ENCODE results near the gene SPECC1.

DNA sequence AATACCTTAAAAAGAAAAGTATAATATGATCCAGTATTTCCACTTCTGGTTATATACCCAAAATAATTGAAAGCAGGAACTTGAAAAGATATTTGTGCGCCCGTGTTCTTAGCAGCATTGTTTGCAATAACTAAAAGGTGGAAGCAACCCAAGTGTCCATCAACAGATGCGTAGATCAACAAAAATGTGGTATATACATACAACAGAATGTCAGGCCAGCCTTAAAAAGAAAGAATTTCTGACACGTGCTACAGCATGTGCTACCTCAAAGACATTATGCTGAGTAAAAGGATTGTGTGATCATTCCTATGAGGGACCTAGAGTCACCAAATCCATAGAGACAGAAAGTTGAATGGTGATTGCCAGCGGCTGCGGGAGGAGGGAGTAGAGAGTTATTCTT is 133.1 kb downstream of the SPECC1 start:
- TF ChIP-seq POLR2A (IDR thresholded peaks at IDR 0.05) (no peak), POLR2AphosphoS5 (IDR thresholded peaks at IDR 0.05) (no peak)
- TF ChIP-seq, protein P1, sequence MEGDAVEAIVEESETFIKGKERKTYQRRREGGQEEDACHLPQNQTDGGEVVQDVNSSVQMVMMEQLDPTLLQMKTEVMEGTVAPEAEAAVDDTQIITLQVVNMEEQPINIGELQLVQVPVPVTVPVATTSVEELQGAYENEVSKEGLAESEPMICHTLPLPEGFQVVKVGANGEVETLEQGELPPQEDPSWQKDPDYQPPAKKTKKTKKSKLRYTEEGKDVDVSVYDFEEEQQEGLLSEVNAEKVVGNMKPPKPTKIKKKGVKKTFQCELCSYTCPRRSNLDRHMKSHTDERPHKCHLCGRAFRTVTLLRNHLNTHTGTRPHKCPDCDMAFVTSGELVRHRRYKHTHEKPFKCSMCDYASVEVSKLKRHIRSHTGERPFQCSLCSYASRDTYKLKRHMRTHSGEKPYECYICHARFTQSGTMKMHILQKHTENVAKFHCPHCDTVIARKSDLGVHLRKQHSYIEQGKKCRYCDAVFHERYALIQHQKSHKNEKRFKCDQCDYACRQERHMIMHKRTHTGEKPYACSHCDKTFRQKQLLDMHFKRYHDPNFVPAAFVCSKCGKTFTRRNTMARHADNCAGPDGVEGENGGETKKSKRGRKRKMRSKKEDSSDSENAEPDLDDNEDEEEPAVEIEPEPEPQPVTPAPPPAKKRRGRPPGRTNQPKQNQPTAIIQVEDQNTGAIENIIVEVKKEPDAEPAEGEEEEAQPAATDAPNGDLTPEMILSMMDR (IDR thresholded peaks at IDR 0.05), result no peak

Data from breast epithelium (tissue), 3 donors.